Fibroblast of lung (primary cell): ENCODE measurements around the gene MCTP1. TPM values are rescaled to one million over a fixed set of nuclear protein-coding genes. Genes with fewer than 3 reads are reported as not detected.

Experiments
- DNase-seq, 2 donors: peaks; one replicate each; pipeline versions ENCODE4 v3.0.0 to v3.0.0-alpha.2; 2010; ENCODE audit warnings: low read depth in 2 of 2
- H2AFZ ChIP-seq: 2 replicates; pipeline ENCODE4 v1.5.1; 2012; ENCODE audit warnings: low read length, control low read depth, inconsistent platforms
- H3K27ac ChIP-seq: 2 replicates; pipeline ENCODE4 v1.5.1; 2011; ENCODE audit warnings: low read length, control low read depth; ENCODE audit not compliant: insufficient read depth
- H3K27me3 ChIP-seq: 2 replicates; pipeline ENCODE4 v1.5.1; 2011; ENCODE audit warnings: mild to moderate bottlenecking, low read length; ENCODE audit not compliant: control insufficient read depth, insufficient read depth
- H3K36me3 ChIP-seq: 2 replicates; pipeline ENCODE4 v1.5.1; 2011; ENCODE audit warnings: low read length; ENCODE audit not compliant: control insufficient read depth, insufficient read depth
- H3K4me1 ChIP-seq: 2 replicates; pipeline ENCODE4 v1.5.1; 2011; ENCODE audit warnings: low read length; ENCODE audit not compliant: control insufficient read depth, insufficient read depth; ENCODE audit errors: extremely low read depth
- H3K4me2 ChIP-seq: 2 replicates; pipeline ENCODE4 v1.5.1; 2011; ENCODE audit warnings: low read length, control low read depth; ENCODE audit not compliant: insufficient read depth; ENCODE audit errors: extremely low read depth
- H3K4me3 ChIP-seq, 4 experiments: fragments of 200-600 bp in 1 of 4; sonication (generic) in 1 of 4; replicated peaks in 1 of 4; 2 replicates each; pipeline ENCODE4 v1.5.1; 2011 to 2016; ENCODE audit warnings: low read length in 4 of 4, low read depth in 3 of 4, mild to moderate bottlenecking in 3 of 4, control low read depth in 2 of 4, inconsistent platforms in 1 of 4, mixed read lengths in 1 of 4; ENCODE audit not compliant: insufficient read depth in 1 of 4; ENCODE audit errors: control extremely low read depth in 1 of 4
- H3K79me2 ChIP-seq: 2 replicates; pipeline ENCODE4 v1.5.1; 2012; ENCODE audit warnings: mild to moderate bottlenecking, low read length, inconsistent platforms; ENCODE audit not compliant: control insufficient read depth, insufficient read depth
- H3K9ac ChIP-seq: 2 replicates; pipeline ENCODE4 v1.5.1; 2011; ENCODE audit warnings: mild to moderate bottlenecking, low read length, control low read depth; ENCODE audit not compliant: insufficient read depth
- H3K9me3 ChIP-seq: 2 replicates; pipeline ENCODE4 v1.5.1; 2012; ENCODE audit warnings: low read depth, low read length; ENCODE audit not compliant: control insufficient read depth, insufficient read depth
- H4K20me1 ChIP-seq: 2 replicates; pipeline ENCODE4 v1.5.1; 2011; ENCODE audit warnings: low read length; ENCODE audit not compliant: control insufficient read depth, insufficient read depth; ENCODE audit errors: extremely low read depth
- EZH2 ChIP-seq: IDR thresholded peaks from 2 replicates; pipeline ENCODE4 v1.5.1; 2012; ENCODE audit warnings: low read length, control low read depth, mild to moderate bottlenecking; ENCODE audit errors: missing control alignments
- polyA plus RNA-seq, 2 donors: library from polyadenylated mRNA; depleted of rRNA in 1 of 2; stranded (reverse) in 1 of 2; unstranded in 1 of 2; fragments of >200 nt; gene quantifications; 2 replicates each; pipeline ENCODE4 v1.2.1, GENCODE V29; 2011 to 2012; ENCODE audit warnings: missing spikeins in 1 of 2
- total RNA-seq: library from RNA; depleted of rRNA; stranded (reverse); fragments of >200 nt; gene quantifications from 2 replicates; pipeline ENCODE4 v1.2.1, GENCODE V29; 2014
- TF ChIP-seq, protein P1 (sequence below), 2 donors: IDR thresholded peaks in 1 of 2; conservative IDR thresholded peaks in 1 of 2; 1 replicate in 1 of 2; 2 replicates in 1 of 2; pipeline ENCODE4 v1.5.1; 2011 to 2012; ENCODE audit warnings: low read length in 2 of 2, control low read depth in 1 of 2, inconsistent platforms in 1 of 2, low read depth in 1 of 2, mild to moderate bottlenecking in 1 of 2

The MCTP1 gene
- total and polyA plus RNA-seq, 2 donors (not counting 1 experiment from before 2014, with no cell fraction given), result 0.78 to 7.9 TPM

GRCh38 chr5:94691291-94691690, 593.6 kb downstream of the MCTP1 start:
- no peak overlapping the region for H3K4me3 ChIP-seq
- peaks cover 2% of the 10 kb centered on the region for H3K36me3 ChIP-seq
- no peak overlapping the region for H3K27ac ChIP-seq
- H3K4me1 ChIP-seq, result peaks cover 8% of the 10 kb centered on the region
- H3K9me3 ChIP-seq, result no peaks in the 10 kb centered on the region
- no peak for DNase-seq
- H2AFZ ChIP-seq, result no peak overlapping the region
- no peak for TF ChIP-seq EZH2
- TF ChIP-seq, protein P1, sequence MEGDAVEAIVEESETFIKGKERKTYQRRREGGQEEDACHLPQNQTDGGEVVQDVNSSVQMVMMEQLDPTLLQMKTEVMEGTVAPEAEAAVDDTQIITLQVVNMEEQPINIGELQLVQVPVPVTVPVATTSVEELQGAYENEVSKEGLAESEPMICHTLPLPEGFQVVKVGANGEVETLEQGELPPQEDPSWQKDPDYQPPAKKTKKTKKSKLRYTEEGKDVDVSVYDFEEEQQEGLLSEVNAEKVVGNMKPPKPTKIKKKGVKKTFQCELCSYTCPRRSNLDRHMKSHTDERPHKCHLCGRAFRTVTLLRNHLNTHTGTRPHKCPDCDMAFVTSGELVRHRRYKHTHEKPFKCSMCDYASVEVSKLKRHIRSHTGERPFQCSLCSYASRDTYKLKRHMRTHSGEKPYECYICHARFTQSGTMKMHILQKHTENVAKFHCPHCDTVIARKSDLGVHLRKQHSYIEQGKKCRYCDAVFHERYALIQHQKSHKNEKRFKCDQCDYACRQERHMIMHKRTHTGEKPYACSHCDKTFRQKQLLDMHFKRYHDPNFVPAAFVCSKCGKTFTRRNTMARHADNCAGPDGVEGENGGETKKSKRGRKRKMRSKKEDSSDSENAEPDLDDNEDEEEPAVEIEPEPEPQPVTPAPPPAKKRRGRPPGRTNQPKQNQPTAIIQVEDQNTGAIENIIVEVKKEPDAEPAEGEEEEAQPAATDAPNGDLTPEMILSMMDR (conservative IDR thresholded peaks at IDR 0.05 in 1 of 2, IDR thresholded peaks at IDR 0.05 in 1 of 2; ENCODE audit: low read depth in 1 of 2, low read length in 2 of 2), result no peak
- no peaks in the 10 kb centered on the region for H4K20me1 ChIP-seq
- no peak overlapping the region for H3K4me2 ChIP-seq
- H3K79me2 ChIP-seq, result no peaks in the 10 kb centered on the region
- H3K9ac ChIP-seq, result no peak overlapping the region
- no peaks in the 10 kb centered on the region for H3K27me3 ChIP-seq

DNA sequence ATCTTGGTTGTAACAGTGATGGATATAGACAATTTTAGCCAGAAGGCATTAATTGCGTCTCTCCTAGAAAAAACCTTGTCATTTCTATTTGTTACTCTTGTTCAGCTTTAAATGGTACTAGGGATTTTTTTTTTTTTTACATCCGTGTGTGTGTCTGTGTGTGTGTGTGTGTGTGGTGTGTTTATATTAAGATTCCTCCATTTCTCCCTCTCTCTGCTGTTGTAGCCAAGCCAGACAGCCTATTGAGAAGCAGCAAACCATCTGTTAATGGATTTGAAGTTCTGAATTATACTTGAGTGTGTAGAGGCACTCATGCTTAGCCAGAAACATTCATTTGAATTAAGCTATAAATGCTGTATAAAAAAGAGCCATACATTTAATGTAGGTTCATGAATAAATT, 594.1 kb downstream of the MCTP1 start:
- peak; percentile 17 to 81 for DNase-seq
- no peak overlapping the region for H3K4me3 ChIP-seq
- no peak overlapping the region for H2AFZ ChIP-seq
- H3K27me3 ChIP-seq, result no peaks in the 10 kb centered on the region
- H3K4me2 ChIP-seq, result no peak overlapping the region
- no peak overlapping the region for H3K27ac ChIP-seq
- peaks cover 8% of the 10 kb centered on the region for H3K4me1 ChIP-seq
- H3K79me2 ChIP-seq, result no peaks in the 10 kb centered on the region
- TF ChIP-seq, protein P1 (conservative IDR thresholded peaks at IDR 0.05 in 1 of 2, IDR thresholded peaks at IDR 0.05 in 1 of 2; ENCODE audit: low read depth in 1 of 2, low read length in 2 of 2), result no peak
- no peak for TF ChIP-seq EZH2
- H3K36me3 ChIP-seq, result peaks cover 2% of the 10 kb centered on the region
- no peaks in the 10 kb centered on the region for H3K9me3 ChIP-seq
- H3K9ac ChIP-seq, result no peak overlapping the region
- H4K20me1 ChIP-seq, result no peaks in the 10 kb centered on the region

DNA sequence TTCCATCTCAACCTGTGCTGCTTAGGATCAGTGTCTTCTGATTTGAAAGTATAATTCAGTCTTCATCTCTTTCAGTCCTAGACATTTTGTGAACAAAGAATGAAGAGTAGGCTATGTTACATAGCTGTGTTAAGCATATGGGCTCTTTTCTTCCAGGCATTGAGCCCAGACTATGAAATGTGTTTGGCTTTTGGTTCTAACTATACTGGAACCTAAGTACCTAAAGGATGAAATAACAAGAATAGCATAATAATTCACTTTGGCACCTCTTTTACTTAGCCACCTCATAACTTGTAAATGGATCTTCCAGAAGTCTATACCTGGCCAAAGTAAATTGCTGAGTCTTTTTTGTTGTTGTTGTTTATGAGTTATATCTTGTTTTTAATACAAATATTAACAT, 595.0 kb downstream of the MCTP1 start:
- Histone ChIP-seq H3K79me2 (no peaks in the 10 kb centered on the region), H3K27me3 (no peaks in the 10 kb centered on the region), H3K9me3 (no peaks in the 10 kb centered on the region), H3K27ac (no peak overlapping the region), H3K36me3 (peaks cover 2% of the 10 kb centered on the region), H2AFZ (no peak overlapping the region), H3K9ac (no peak overlapping the region), H3K4me3 (no peak overlapping the region), H3K4me2 (no peak overlapping the region), H3K4me1 (peaks cover 8% of the 10 kb centered on the region), H4K20me1 (no peaks in the 10 kb centered on the region)
- TF ChIP-seq EZH2, result no peak
- TF ChIP-seq, protein P1 (conservative IDR thresholded peaks at IDR 0.05 in 1 of 2, IDR thresholded peaks at IDR 0.05 in 1 of 2; ENCODE audit: low read depth in 1 of 2, low read length in 2 of 2), result no peak
- peak in 1 of 2 donors; percentile 19 for DNase-seq
